AG04449 (cell line): ENCODE measurements around the gene KIF7.

Experiments
- CTCF ChIA-PET: fragments of 350-600 bp; formaldehyde crosslinking; extraction: SDS; loops from one replicate; lab custom pipeline; 2021; ENCODE audit warnings: antibody characterized with exemption; lab: Yijun Ruan, JAX
- POLR2A ChIA-PET: fragments of 400-600, 350-600 bp; formaldehyde crosslinking; extraction: SDS; loops from one replicate; lab custom pipeline; 2020; ENCODE audit warnings: antibody characterized with exemption, inconsistent platforms; lab: Yijun Ruan, JAX
- DNase-seq: peaks from one replicate; pipeline ENCODE4 v3.0.0-alpha.2; 2010; ENCODE audit warnings: low read depth, low spot score
- H3K4me3 ChIP-seq: 2 replicates; pipeline ENCODE4 v1.5.1; 2011; ENCODE audit warnings: low read depth, mild to moderate bottlenecking, control low read depth, low read length
- CTCF ChIP-seq: IDR thresholded peaks from one replicate; pipeline ENCODE4 v1.5.1; 2011; ENCODE audit warnings: mild to moderate bottlenecking, moderate library complexity, low read length, control low read depth, inconsistent platforms; ENCODE audit not compliant: insufficient read depth; ENCODE audit errors: missing control alignments

Gene KIF7

GRCh38 chr15:89633585-89633984 is 21.7 kb downstream of the KIF7 start:
- ChIA-PET POLR2A (no interaction called here), CTCF (no interaction called here)
- no peak for TF ChIP-seq CTCF
- no peak for DNase-seq
- H3K4me3 ChIP-seq: no peak overlapping the region

- POLR2A ChIA-PET: no interaction called here
- DNase-seq: no peak
- CTCF ChIA-PET: interaction anchor here (0.9 to 1.3 kb wide), 2 partner anchors 9 to 13 kb away, joined by 3 to 5 read pairs; no protein-coding TSS in a partner anchor
- TF ChIP-seq CTCF: no peak
- no peak overlapping the region for H3K4me3 ChIP-seq
Measured at GRCh38 chr15:89632563-89633430, 22.5 kb downstream of the KIF7 start.

DNA sequence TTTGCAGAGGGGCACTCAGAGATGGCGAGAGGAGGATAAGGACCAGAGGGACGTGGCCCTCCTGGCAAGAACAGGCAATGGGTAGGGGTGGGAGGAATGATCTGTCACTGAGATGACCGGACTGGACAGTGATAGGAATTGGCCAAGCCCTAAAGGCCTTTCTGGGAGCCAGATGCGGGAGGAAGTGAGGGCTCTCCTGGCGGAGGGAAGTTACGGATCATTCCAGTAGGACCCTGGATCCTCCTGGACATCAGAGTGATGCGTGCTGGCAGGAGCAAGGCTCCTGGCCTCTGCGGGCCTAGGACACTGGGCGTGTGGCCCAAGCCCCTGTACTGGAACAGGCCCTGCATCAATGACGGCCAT is 23.4 kb downstream of the KIF7 start:
- no peak overlapping the region for H3K4me3 ChIP-seq
- ChIA-PET CTCF (interaction anchor here (0.9 to 2.3 kb wide), 3 partner anchors 8 to 14 kb away, joined by 3 to 14 read pairs (median 5); no protein-coding TSS in a partner anchor), POLR2A (no interaction called here)
- no peak for DNase-seq
- no peak for TF ChIP-seq CTCF

DNA sequence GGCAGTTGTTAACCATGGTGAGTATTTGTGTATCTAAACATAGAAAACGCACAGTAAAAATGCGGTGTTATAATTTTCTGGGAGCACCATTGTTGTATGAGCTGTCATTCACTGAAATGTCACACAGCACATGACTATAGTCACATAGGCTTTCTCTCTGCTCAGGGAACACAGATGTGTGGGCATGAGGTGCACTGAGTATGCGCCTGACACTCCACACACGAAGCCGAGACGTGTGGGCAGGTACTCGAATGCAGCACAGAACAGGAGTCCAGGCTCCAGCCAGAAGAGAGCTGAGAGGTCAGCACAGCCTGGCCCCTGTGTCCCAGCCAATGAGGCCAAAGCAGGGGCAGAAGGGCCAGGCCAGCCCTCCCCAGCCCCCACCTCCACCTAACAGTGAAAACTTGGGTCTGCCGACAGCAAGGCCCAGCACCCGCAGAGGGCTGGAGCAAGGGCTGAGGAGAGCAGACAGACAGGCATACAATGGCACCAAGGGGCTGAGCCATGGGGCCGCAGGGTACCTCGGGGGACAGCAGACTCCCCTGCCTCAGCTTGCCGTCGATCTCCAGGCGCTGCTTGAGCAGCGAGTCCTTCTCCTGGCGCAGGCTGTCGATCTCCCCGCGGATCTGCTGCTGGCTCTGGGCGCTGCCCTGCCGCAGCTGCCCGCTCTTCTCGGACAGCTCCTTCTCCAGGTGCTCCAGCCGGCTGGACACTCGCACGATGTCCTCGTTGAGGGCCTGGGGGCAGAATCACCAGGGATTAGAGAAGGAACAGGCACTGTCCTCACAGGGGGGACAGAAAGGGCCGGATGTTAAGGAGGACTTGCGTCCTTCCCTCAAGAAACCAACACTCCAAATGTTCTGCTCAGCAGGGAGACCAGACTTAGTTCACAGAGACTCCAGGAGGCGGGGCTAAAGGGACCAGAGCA is 24.0 kb downstream of the KIF7 start:
- DNase-seq: no peak
- H3K4me3 ChIP-seq: no peak overlapping the region
- TF ChIP-seq CTCF: no peak
- ChIA-PET CTCF (interaction anchor here (1.6 to 2.3 kb wide), 2 partner anchors 15 to 273 kb away, joined by 4 to 14 read pairs; no protein-coding TSS in a partner anchor), POLR2A (interaction anchor here (1.3 kb wide), 1 partner anchor 23 kb away, joined by 3 read pairs; no protein-coding TSS in a partner anchor)

GRCh38 chr15:89630260-89630659 is 25.0 kb downstream of the KIF7 start:
- TF ChIP-seq CTCF: no peak
- POLR2A ChIA-PET: interaction anchor here (1.3 kb wide), 1 partner anchor 24 kb away, joined by 3 read pairs; no protein-coding TSS in a partner anchor
- CTCF ChIA-PET: interaction anchor here (1.6 to 2.3 kb wide), 2 partner anchors 16 to 272 kb away, joined by 4 to 14 read pairs; no protein-coding TSS in a partner anchor
- no peak overlapping the region for H3K4me3 ChIP-seq
- DNase-seq: no peak
